Posterior vena cava (tissue), 2 donors: ENCODE measurements around the gene PNMA6E. TPM values are rescaled to one million over a fixed set of nuclear protein-coding genes. Genes with fewer than 3 reads are reported as not detected.
"Not testable (repeated sequence)": the region's sequence is repeated elsewhere in the genome, so short reads cannot be mapped to it uniquely, and the experiment has no call there.

ENCODE experiments used
- DNase-seq: peaks from one replicate; pipeline ENCODE4 v3.0.0-alpha.2; 2020; ENCODE audit warnings: low spot score
- intact Hi-C, 2 donors: fragments of 100-400 bp; cut with DNase I; formaldehyde crosslinking; loops; one replicate each; pipeline versions ENCODE4 v1.14.1 to v1.14.2; 2022 to 2023
- total RNA-seq, 2 donors: library from RNA; stranded (reverse); fragmentation: NEBNext Ultra II Directional; extraction: Animal tissue kit (Norgen Biotek cat#: 25700); gene quantifications; one replicate each; pipeline ENCODE4 v1.2.1, GENCODE V29; 2021
- donor health status: DM: yes; HTN: yes; CAD: no.
- donor health status: DM: yes; HTN: yes; CAD: no.

PNMA6E gene
- total RNA-seq, 2 donors from 2014 or later: not detected

DNA sequence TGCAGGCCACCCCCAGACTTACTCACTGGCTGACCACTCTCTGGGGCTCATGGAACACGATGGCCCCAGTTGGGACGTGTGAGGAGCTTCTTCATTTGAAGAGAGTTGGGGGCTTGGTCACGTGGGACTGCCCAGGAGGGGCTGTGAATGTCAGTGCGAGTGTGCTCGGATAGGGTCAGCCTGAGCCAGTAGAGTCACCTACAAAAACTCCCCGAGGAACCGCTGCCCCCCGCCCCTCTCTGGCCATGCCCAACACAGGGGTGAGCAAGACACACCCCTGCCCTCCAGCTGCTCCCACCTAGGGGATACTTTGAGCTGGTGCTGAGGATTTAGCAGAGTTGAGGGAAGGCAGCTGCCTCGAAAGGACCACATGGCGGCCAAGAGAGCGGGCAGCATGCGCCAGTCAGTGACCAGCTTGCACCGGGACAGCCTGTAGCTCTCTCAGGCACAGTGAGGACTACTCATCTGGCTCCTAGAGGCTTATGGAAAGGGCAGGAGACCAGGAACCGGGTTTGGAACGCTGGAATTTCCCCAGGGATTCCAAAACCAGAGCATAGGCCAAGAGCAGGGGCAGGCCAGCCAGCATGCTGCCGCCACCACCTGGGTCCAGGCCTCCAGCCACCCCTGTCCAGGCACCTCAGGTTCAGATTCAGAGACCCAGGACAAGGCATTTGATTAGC lies 8.4 kb downstream of the PNMA6E start:
- intact Hi-C loops: no loop called here
- DNase-seq: no peak

DNA sequence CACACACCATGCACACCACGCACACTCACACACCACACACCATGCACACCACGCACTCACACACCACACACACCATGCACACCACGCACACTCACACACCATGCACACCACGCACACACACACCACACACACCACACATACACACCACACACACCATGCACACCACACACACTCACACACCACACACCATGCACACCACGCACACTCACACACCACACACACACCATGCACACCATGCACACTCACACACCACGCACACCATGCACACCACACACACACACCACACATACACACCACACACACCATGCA lies 11.7 kb downstream of the PNMA6E start:
- intact Hi-C loops, DNase-seq: not testable (repeated sequence)

DNA sequence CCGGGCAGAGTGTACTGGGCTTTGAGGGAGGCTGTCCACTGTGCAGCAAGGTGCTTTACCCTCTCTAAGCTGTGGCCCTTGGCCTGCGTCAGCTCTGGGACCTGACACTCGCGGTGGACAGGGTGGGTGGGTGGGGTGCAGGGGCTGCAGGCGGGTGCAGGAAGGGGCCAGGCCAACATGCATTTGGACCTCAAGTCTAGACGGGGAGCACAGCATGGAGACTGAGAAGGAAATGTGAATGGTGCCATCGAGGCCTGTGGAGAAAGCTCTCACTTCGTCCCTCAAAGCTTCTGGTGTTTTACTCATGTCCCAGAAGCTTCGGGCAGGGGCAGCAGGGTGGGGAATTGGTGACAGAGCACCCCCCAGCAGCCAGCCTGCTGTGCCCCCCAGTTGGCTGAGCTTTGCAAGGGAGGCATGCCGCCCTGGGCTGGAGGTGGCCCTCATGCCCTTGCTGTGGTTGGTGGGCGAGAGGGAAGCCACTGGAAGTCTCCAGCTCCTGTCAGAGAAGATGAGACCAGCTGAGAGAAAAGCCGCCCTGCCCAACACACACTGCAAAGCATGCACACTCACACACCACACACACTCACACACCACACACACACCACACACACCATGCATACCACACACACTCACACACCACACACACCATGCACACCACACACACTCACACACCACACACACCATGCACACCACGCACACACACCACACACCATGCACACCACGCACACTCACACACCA lies 12.3 kb downstream of the PNMA6E start:
- intact Hi-C loops: no loop called here
- no peak for DNase-seq

DNA sequence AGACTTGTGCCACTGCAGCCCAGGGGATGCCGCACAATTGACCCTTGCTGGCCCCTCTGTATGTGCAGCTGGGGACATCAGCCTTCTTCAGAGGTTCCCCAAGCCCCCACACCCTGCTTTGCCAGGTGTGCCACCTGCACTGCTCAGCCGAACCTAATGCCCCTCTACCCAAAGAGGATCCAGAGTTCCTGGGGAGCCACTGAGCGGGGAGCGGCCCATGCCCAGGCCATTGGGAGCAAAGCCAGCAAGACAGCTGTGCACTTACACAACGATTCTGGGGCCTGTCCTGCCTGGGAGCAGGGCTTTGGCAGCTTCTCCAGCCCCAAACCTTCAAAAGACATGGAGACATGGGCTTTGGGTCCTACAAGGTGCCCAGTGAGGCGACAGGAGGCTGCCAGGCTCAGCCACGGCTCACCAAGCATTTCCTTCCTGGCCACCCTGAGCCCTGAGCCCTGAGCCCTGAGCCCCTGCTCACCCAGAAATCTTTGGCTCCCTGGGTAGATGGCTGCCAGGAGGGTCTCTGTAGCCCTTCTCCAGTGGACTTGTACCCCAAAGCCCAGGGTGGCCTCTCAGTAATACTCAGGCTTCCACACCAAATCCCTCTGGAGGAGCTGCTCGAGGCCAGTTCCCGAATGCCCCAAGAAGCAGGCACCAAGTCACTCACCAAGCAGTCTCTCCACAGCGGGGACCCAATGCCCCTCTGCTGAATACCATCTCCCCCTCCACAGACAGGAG lies 13.0 kb downstream of the PNMA6E start:
- intact Hi-C loops: no loop called here
- DNase-seq: no peak

DNA sequence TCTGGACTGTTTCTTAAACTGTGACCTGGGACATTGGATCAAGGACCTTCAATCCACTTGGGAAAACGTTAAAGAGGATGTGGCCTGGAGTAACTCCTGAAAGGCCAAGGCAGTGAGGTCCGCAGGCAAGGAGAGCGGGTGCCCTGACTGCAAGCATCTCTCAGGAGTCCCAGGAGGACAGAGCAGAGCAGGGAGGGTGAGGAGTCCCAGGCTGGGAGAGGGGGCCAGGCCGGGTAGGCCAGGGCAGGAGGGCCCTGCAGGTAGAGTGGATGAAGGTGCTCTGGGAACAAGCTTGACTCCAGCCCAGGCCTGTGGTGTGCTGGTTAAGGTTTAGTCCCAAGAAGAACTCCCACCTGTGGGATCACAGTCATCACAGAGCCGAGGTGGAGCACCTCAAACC lies 13.8 kb downstream of the PNMA6E start:
- DNase-seq: no peak
- intact Hi-C loops: no loop called here

DNA sequence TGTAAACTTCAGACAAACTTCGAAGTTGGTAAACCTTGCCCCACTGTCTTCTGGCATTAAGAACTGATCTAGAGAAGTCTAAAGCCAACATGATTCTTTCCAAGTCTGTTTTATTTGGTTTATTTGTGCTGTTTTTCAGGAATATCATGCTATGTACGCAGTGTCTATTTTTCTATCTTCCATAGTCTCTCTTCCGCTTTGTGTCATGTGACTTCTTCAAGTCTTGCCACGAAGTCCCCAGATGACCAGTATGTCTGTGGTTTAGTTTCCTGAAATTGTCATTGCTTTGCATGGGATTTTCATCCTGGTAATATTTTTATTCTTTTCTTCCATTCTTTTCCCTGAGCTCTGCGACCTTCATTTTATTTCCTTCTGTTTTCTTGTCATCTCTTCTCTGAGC lies 15.1 kb downstream of the PNMA6E start:
- intact Hi-C loops: no loop called here
- DNase-seq: no peak

DNA sequence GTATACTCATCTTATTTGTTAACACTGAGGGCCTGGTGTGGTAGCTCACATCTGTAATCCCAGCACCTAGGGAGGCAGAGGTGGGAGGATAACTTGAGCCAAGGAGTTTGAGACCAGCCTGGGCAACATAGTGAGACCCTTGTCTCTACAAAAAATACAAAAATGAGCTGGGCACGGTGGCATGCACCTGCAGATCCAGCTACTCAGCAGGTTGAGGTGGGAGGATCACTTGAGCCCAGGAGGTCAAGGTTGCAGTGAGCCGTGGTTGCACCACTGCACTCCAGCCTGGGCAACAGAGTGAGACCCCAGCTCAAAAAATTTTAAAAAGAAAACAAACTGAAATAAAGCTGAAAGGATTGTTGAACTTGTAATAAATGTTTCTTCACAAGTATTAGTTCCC lies 16.2 kb downstream of the PNMA6E start:
- not testable (repeated sequence) for DNase-seq
- intact Hi-C loops: loop anchor here in 1 of 2 donors (5.0 kb wide), 1 partner anchor 318 kb away; no protein-coding TSS in a partner anchor

DNA sequence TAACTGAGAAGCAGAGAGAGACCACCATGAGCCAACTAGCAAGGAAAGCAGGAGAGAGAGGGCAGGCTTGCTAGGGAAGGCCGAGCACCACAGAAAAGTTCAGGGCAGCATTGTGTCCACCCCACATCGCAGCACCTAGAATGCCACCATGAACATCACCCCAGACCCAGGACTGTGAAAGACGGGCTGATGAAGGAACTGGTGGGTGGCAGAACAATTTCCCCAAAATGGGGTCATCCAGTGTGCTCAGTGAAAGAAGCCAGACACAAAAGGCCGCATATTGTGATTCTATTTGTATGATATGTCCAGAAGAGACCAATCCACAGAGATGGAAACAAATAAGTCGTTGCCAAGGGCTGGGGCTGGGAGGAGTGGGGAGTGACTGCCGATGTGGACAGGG lies 16.8 kb downstream of the PNMA6E start:
- no peak for DNase-seq

DNA sequence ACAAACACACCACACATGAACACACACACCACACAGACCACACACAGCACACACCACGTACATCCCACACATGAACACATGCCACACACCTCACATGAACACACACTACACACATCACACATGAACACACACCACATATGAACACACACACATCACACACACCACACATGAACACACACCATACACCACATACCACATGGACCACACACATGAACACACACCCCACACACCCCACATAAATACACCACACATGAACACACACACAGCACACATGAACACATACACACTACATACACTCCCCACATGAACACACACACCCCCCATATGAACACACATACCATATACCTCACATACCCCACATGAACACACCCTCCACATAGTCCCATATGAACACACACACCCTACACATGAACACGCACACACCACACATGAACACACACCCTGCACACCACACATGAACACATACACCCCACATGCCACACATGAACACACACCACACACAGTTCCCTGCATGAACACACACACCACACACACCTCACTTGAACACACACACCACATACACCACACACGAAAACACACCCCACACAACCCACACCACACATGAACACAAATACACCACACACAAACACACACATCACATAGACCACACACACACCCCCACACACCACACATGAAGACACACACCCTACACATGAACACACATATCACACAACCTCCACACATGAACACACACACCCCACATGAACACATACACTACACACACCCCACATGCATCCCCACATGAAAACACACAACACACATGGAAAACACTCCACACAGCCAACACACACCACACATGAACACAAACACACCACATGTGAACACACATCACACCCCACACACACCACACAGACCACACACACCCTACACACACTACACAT lies 18.3 kb downstream of the PNMA6E start:
- no peak for DNase-seq
- intact Hi-C loops: loop anchor here in 1 of 2 donors (5.0 kb wide), 1 partner anchor 316 kb away; no protein-coding TSS in a partner anchor

More for the DNA sequence above, 16.8 kb downstream of the PNMA6E start:
- intact Hi-C loops: loop anchor here in 1 of 2 donors (5.0 kb wide), 1 partner anchor 317 kb away; no protein-coding TSS in a partner anchor

DNA sequence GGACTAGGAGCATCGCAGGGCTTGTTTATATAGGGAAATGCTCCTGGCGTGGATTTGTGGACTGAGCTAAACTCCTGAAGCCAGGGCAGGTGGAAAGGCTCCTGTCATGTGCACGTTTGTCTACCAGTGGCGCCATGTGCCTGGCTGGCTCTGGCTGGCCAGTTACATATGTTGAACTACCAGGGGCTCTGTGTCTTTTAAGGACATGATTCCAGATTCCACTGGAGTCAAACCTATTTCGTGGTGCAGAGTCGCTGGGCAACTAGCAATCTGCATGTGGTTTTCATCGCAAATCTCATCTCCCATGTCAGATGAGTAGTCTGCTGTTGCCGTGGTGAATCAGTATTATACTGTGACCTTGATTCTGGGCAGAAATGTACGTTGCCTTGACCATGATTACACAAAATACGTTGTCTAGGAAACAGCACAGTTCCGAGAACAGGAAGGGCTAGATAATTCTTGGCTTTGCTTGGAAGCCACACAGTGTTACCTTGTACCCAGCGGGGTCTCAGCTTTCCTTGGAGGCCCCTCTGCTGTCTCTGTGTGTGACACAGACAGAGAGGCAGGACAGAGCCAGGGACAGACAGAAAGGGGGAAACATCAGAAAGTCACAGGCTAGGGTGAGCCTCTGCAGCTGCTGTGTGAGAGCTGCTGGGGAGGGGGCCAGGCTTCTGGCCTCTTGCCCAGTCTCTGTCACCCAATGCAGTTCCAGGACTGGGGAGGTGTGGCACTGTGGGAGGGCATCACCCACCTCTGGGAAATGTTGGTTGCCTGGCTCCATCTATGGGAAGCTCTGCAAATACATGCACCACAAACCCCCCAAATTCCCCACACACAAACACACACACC lies 19.2 kb downstream of the PNMA6E start:
- peak; percentile 81 for DNase-seq
- intact Hi-C loops: loop anchor here in 1 of 2 donors (5.0 kb wide), 1 partner anchor 315 kb away; no protein-coding TSS in a partner anchor

DNA sequence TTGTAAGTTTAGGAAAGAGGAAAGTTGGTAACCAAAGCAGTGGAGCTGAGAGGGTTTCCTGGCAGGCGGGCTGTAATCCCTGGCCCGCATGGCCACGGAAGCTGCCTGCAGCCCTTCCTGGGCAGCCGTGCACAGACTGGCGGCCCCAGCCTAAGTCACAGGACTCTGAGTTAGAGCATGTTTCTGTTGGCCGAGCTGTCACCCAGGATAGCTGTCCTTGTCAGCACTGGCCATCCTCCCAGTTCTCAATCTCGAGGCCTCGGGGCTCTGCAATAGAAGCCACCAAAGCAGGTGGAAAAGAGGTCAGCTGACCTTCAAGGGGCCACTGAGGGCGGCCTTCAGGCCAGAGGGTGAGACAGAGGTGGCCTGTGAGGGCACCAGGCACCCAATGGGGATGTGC lies 20.5 kb downstream of the PNMA6E start:
- DNase-seq: peak; percentile 77
- intact Hi-C loops: loop anchor here in 1 of 2 donors (5.0 kb wide), 1 partner anchor 313 kb away; no protein-coding TSS in a partner anchor

DNA sequence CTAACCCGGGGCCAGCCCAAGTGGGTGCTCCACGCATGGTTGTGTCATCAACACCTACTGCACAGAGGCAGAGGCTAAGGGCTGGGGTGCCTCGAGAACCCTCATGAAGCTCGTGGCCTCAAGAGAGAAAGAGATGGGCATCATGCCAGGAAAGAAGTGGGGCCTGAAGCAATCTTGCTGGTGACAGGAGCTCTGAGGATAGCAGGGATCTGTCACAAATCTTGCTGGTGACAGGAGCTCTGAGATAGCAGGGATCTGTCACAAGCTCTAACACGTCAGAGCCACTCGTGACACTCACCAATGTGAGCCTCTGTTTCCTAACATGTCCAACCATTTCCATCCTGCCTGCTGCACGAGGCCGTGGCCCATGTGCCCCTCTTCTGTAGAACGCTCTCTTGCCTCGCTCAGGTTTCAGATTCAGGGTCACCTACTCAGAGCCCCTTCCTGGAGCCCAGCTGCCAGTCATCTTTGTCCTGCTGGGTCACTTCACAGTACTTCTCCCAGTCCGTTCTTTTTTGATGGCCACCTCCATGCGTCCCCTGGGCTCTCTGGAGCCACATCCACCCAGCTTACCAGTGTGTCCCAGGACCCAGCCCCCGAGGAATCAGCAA lies 21.1 kb downstream of the PNMA6E start:
- intact Hi-C loops: loop anchor here in 1 of 2 donors (5.0 kb wide), 1 partner anchor 313 kb away; no protein-coding TSS in a partner anchor
- DNase-seq: no peak

DNA sequence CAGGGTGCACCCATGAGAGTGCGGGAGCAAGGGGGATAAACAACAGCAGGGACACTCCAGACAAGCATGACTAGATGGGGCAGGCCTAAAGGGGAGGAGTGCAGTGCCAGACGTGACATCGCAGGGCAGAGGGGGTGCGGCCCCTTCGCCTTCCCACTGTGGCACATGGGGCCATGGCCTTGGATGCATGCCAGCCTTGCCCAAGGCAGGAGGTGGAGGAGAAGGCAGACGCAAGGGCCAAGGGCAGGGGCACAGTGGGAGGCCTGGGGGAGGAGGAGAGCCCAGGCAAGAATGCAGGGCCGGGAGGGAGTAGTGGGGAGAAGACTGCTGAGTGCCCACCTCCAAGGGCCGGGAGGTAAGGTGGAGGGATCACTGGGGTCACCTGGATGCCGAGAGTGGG lies 21.6 kb downstream of the PNMA6E start:
- intact Hi-C loops: no loop called here
- peak; percentile 77 for DNase-seq

DNA sequence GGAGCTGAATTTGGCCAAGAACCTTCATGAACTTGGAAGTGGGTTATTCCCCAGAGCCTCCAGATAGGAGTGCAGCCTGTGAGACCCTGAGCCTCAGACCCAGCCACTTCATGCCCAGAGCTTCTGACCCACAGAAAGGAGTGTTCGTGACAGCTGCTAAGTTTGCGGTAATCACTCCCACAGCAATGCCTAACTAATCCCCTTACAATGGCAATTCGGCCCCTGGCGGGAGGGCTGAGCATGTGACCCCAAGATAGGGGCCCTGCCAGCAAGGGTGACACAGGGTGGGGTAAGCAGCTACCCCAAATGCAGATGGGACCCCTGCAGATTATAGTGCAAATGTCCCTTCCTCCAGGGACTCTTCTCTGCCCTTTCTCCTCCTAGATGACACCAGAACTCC lies 22.5 kb downstream of the PNMA6E start:
- no peak for DNase-seq
- intact Hi-C loops: no loop called here

DNA sequence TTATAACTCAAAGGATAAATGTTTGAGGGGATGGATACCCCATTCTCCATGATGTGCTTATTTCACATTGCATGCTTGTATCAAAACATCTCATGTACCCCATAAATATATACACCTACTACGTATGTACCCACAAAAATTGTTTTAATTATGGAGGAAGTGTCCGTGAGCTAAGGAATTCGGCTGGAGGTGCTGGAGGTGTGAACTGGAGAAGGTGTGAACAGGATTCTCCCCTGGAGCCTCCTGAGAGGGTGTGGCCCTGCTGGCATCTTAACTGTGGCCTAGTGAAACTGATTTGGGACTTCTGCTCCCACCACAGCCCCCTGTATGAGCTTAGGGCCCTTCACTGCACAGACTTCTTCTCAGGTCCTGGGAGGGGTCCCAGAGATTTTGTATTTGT lies 23.4 kb downstream of the PNMA6E start:
- intact Hi-C loops: no loop called here
- DNase-seq: no peak

DNA sequence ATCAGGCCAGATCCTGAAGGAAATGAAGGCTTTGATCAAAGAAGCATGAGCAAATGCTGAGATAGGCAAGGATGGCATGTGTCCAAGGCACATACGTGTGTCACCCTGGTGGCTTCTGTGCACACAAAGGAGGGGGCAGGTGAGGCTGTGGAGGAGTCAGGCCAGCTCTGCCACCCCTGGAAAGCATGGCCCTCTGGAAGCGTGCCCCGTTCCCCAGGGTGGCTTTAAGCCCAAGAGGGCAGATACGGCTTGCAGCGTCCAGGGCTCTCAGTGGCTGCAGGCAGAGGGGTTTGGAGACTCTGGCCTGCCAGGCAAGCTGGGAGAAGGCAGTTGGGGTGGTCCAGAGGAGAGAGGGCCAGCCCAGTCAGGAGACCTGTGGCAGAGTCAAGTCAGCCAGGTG lies 25.6 kb downstream of the PNMA6E start:
- intact Hi-C loops: no loop called here
- no peak for DNase-seq

DNA sequence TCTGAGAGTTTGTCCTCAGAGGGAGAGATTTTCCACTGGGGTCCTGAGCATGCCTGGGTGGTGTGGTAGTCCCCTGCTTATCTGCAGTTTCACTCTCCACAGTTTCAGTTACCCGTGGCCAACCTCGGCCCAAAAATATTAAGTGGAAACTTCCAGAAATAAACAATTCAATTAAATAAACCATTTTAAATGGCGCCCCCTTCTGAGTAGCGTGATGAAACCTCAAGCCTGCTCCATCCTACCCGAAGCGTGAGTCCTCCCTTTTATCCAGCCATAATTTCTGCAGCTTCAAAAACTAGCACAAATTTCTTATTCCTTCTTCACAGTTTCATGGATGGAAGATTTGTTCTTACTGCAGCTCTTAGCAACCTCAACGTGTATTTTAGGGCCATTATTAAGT lies 26.7 kb downstream of the PNMA6E start:
- intact Hi-C loops: no loop called here
- no peak for DNase-seq

DNA sequence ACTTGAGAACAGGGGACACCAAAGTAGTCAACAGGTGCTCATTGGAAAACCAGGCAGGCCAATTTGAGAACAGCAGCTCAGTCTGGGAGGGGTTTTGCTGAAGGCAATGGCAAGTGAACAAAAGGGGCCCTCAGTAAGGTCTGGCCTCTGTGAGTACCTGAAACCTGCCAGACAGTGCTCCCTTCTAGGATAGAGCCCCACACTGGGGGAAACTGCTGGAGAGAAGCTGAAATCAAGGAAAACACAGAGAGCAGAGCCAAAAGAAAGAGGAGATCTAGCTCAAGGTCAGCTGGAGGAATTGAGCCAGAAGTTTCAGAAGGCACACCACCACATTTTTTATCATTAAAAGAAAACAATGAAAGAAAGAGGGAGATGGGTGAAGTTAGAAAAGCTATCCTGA lies 28.2 kb downstream of the PNMA6E start:
- no peak for DNase-seq
- intact Hi-C loops: no loop called here
